ENCODE measurements around the gene STRIP2.
A peak's percentile ranks its signal among the peaks of the same experiment; 100 is the strongest.
"Not testable (repeated sequence)": the region's sequence is repeated elsewhere in the genome, so short reads cannot be mapped to it uniquely, and the experiment has no call there.

STRIP2 gene

DNA sequence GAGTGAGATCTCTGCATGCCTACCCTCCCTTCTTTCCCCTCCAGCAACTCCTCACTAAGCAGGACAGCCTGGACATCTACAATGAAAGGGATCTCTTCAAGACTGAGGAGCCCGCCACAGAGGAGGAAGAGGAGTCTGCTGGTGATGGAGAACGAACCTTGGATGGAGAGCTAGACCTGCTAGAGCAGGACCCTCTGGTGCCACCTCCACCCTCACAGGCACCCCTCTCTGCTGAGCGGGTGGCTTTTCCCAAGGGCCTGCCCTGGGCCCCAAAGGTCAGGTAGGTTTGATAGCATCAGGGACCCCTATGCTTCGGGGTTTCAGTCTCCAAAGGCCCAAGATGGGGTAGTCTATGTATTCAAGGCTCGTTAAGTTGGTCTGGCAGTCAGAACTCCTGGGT lies 23.9 kb downstream of the STRIP2 start:
- Mint-ChIP-seq H3K36me3 (peaks cover 8% of the 10 kb centered on the region), H3K27me3 (no peaks in the 10 kb centered on the region), H3K9me3 (no peaks in the 10 kb centered on the region), H3K4me3 (no peak overlapping the region), H3K27ac (no peak overlapping the region), H3K4me1 (no peaks in the 10 kb centered on the region)

DNA sequence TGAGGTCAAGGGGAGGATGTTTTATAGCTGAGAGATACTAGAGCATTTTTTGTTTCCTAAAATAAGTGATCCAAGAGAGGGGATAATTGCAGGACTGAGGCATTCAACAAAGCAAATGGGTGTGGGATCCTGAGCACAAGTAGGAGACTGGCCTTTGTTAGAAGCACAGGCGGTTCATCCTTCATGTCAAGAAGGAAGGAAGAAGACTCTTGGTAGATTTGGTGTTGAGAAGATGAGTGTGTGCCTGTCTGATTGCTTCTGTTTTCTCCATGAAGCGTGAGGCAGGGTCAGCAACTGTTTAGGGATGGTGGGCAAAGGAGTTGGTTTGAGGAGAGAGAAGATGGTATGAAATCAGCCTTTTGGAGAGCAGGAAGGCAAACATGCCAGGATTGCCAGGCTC lies 27.6 kb downstream of the STRIP2 start:
- Mint-ChIP-seq H3K36me3 (peaks cover 3% of the 10 kb centered on the region), H3K27me3 (no peaks in the 10 kb centered on the region), H3K27ac (no peak overlapping the region), H3K4me1 (no peaks in the 10 kb centered on the region), H3K9me3 (no peaks in the 10 kb centered on the region), H3K4me3 (no peak overlapping the region)

DNA sequence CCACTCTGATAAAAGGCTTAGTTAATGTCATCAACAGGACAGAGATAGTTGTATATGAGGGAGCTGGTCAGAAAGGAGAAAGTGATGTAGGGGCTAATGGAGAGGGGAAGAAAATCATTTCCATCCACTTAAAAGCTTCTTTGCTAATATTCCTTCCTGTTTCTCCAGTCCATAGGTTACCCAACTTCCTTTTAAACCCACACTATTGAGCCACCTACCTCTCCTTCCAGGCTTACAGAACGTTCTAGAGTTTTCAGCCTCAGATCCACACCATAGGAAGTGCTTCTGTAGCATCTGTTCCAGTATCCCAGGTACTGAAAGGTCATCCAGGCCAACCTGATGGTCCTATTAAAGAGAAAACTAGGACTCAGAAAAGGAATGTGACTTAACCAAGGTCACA lies 28.2 kb downstream of the STRIP2 start:
- Mint-ChIP-seq H3K27me3 (no peaks in the 10 kb centered on the region), H3K4me1 (no peaks in the 10 kb centered on the region), H3K36me3 (peaks cover 5% of the 10 kb centered on the region), H3K4me3 (no peak overlapping the region), H3K27ac (no peak overlapping the region), H3K9me3 (no peaks in the 10 kb centered on the region)

DNA sequence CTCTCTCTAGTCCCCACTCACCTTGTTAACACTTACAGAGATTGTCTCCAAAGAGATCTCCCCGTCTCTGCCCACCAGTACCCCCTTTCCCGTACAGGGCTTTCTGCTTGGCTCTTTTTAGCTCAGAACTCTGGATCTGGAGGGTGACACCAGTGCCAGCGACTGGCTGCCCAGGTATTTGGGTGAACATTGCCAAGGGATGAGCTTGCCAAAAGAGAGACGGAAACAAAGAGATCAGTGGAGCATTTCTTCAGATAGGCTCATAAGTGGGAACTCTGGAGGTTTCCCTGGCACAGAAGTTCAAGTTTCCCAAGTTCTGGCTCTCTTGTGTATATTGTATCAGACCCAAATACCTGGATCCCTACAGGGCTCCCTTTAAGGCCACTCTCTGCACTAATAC lies 30.0 kb downstream of the STRIP2 start:
- H3K4me1 Mint-ChIP-seq = no peaks in the 10 kb centered on the region
- no peak overlapping the region for H3K27ac Mint-ChIP-seq
- no peaks in the 10 kb centered on the region for H3K27me3 Mint-ChIP-seq
- H3K36me3 Mint-ChIP-seq = peaks cover 5% of the 10 kb centered on the region
- no peaks in the 10 kb centered on the region for H3K9me3 Mint-ChIP-seq
- H3K4me3 Mint-ChIP-seq = no peak overlapping the region

DNA sequence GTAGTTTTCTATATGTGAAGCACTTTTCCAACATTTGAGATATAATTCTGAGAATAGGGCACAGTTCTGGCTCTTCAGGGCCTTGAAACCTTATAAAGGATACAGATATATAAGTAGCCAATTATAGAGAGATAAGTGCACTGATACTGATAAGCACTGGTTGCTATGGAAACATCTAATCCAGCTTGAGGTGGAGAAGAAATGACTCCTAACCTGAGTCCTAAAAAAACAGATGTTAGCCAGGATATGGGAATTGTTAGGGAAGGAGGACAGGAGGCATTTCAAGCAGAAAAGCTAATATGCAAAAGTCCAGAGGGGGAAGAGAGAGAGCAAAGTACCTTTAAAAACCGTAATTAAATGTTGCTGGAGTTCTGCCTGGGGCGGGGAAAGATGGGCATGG lies 30.8 kb downstream of the STRIP2 start:
- no peak overlapping the region for H3K4me3 Mint-ChIP-seq
- no peaks in the 10 kb centered on the region for H3K9me3 Mint-ChIP-seq
- H3K27ac Mint-ChIP-seq = no peak overlapping the region
- no peaks in the 10 kb centered on the region for H3K4me1 Mint-ChIP-seq
- H3K36me3 Mint-ChIP-seq = peaks cover 5% of the 10 kb centered on the region
- H3K27me3 Mint-ChIP-seq = no peaks in the 10 kb centered on the region

DNA sequence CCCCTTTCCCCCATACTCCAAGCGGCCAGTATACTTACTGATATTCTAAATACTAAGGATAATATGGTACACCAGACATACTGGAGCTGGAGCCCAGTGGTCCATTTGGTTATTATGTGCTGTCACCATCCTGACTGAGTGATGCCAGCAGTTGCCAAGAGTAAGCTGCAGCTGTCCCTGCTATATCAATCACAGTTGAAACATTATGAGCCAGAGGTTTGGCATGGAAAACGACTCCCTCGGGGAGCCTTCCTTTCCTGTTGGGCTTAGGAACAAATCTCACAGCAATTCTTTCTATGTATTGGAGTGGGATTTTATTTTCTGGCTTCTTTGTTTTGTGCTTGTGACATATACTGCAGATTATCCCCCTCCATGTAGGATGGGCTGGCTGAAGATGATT lies 32.6 kb downstream of the STRIP2 start:
- Mint-ChIP-seq H3K27me3 (no peaks in the 10 kb centered on the region), H3K4me1 (peaks cover 9% of the 10 kb centered on the region), H3K36me3 (peaks cover 5% of the 10 kb centered on the region), H3K9me3 (no peaks in the 10 kb centered on the region), H3K27ac (no peak overlapping the region), H3K4me3 (no peak overlapping the region)

DNA sequence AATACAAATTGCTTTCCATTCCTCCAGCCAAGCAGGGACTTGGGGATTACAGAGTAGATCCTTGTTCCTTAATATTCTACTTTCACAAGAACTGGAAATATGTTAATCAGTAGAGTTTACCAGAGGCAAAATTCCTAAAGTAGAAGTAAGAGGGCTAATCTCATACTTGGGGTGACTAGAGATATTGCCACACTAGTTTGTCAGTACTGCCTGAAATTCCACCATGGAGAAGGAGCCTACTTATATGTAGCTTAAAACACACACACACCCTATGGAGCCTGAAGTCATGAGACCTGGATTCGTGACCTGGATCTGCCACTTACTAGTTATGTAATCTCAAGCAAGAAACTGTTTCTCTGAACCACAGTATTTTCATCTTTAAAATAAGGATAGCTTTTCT lies 33.9 kb downstream of the STRIP2 start:
- Mint-ChIP-seq H3K9me3 (no peaks in the 10 kb centered on the region), H3K27me3 (no peaks in the 10 kb centered on the region), H3K4me3 (no peak overlapping the region), H3K27ac (no peak overlapping the region), H3K4me1 (peaks cover 9% of the 10 kb centered on the region), H3K36me3 (peaks cover 5% of the 10 kb centered on the region)

DNA sequence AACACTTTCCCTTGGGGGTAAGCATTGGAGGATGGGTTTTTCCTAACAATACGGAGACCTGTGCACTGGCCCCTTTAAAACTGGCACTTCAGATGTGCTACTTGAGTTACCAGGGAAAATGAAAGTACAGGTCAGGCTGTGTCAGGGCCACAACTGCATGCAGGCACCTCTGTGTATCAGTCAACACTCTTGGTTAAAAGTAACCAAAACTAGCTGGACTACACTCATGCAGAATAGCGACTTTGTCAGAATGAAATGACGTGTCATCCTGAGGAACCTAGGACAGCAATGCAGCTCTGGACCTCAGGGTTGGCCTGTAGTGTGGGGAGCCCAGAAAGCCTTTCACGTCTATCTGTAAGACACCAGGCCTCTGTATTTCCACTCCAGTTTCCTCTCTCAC lies 34.3 kb downstream of the STRIP2 start:
- Mint-ChIP-seq H3K9me3 (no peaks in the 10 kb centered on the region), H3K27ac (no peak overlapping the region), H3K27me3 (no peaks in the 10 kb centered on the region), H3K4me3 (no peak overlapping the region), H3K36me3 (peaks cover 5% of the 10 kb centered on the region), H3K4me1 (peaks cover 9% of the 10 kb centered on the region)

DNA sequence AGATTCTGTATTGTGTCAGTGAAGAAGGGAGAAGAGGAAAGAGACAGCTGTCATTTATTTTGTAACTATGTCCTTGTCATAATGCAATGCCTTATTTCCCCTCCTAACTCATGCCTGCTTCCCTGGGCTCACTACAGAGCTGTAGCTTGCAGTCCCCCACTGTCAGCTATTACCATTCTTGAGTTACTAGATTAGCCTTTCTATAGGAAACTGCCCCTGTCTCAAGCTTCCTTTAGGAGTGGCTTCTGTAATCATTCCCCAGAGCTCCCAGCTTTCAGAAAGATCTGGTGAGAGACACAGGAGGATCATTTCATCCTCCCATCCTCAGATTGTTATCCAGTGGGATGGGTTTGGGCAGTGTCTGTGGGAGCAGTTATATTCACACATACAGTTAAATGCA lies 35.7 kb downstream of the STRIP2 start:
- H3K4me1 Mint-ChIP-seq = peaks cover 9% of the 10 kb centered on the region
- H3K36me3 Mint-ChIP-seq = peaks cover 6% of the 10 kb centered on the region
- H3K4me3 Mint-ChIP-seq = no peak overlapping the region
- H3K27ac Mint-ChIP-seq = no peak overlapping the region
- no peaks in the 10 kb centered on the region for H3K9me3 Mint-ChIP-seq
- H3K27me3 Mint-ChIP-seq = no peaks in the 10 kb centered on the region

DNA sequence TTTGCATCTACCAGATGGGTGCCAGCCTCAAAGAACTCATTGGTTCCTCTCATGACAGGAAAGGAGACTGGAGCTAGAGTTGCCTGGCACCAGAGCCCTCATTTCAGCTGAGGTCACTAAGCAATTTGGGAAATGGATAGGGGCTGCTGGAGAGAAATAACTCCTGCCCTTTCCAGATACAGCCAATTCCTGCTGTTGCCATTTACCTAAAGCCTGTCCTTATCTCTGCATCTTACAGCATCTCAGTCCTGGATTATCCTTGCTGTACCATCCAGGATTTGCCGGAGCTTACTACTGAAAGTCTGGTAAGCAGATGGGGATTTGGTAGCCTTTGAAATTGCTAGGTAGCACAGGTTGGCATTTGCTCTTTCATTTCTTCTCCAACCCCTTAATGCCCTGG lies 36.2 kb downstream of the STRIP2 start:
- H3K27ac Mint-ChIP-seq = no peak overlapping the region
- peaks cover 5% of the 10 kb centered on the region for H3K36me3 Mint-ChIP-seq
- H3K4me3 Mint-ChIP-seq = no peak overlapping the region
- H3K9me3 Mint-ChIP-seq = no peaks in the 10 kb centered on the region
- H3K27me3 Mint-ChIP-seq = no peaks in the 10 kb centered on the region
- peaks cover 9% of the 10 kb centered on the region for H3K4me1 Mint-ChIP-seq

DNA sequence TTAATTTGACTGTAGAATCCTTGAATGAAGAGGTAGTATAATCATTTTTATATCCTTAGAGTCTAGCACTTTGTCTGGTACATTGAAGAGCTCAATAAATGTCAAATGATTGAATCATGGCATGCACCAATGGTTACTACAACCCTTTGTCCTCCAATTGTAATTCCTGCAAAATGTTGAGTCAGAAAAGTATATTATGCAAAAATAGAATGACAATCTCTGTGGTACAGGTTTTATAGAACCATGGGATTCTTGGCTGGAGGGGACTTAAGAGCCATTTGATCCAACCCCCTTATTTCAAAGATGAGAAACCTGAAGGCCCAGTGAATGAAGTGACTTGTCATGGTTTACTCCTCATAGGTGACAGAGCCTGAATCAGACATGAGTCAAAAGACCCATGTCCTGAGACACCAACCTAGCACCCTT lies 37.2 kb downstream of the STRIP2 start:
- Mint-ChIP-seq H3K27ac (peak overlapping the region; percentile 83), H3K4me1 (peaks cover 9% of the 10 kb centered on the region), H3K9me3 (no peaks in the 10 kb centered on the region), H3K4me3 (no peak overlapping the region), H3K27me3 (no peaks in the 10 kb centered on the region), H3K36me3 (peaks cover 5% of the 10 kb centered on the region)

DNA sequence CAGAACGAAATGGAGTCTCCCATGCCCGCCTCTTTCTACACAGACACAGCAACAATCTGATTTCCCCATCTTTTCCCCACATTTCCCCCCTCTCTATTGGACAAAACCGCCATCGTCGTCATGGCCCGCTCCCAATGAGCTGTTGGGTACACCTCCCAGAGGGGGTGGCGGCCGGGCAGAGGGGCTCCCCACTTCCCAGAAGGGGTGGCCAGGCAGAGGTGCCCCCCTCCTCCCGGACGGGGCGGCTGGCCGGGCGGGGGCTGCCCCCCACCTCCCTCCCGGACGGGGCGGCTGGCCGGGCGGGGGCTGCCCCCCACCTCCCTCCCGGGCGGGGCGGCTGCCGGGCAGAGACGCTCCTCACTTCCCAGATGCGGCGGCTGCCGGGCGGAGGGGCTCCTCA lies 41.7 kb downstream of the STRIP2 start:
- H3K4me1 Mint-ChIP-seq, H3K36me3 Mint-ChIP-seq, H3K4me3 Mint-ChIP-seq: not testable (repeated sequence)

DNA sequence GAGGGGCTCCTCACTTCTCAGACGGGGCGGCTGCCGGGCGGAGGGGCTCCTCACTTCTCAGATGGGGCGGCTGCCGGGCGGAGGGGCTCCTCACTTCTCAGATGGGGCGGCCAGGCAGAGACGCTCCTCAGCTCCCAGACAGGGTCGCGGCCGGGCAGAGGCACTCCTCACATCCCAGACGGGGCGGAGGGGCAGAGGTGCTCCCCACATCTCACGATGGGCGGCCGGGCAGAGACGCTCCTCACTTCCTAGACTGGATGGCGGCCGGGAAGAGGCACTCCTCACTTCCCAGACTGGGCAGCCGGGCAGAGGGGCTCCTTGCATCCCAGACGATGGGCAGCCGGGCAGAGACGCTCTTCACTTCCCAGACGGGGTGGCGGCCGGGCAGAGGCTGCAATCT lies 42.2 kb downstream of the STRIP2 start:
- not testable (repeated sequence) for H3K27ac Mint-ChIP-seq, H3K9me3 Mint-ChIP-seq, H3K4me3 Mint-ChIP-seq

More for the DNA sequence above, 41.7 kb downstream of the STRIP2 start:
- H3K27ac Mint-ChIP-seq, H3K9me3 Mint-ChIP-seq, H3K27me3 Mint-ChIP-seq: not testable (repeated sequence)

DNA sequence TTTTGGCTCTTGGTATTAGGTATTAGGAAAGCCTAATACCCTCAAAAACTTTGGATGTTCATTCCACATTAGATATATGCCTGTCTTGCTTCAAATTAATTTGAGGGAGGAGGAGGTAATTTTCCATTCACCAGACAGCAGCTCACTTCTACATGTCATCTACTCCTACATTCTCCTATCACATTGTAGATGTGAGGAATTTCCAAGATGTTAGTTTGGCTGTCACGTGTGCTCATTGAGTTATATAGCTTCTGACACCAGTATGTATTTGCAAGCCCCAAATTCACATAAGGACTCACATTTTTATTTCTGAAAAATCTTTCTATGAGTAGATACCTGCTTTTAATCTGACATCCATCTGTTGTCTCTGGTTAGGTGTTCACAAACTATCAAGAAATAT lies 45.6 kb downstream of the STRIP2 start:
- no peaks in the 10 kb centered on the region for H3K4me1 Mint-ChIP-seq
- no peak overlapping the region for H3K4me3 Mint-ChIP-seq
- H3K36me3 Mint-ChIP-seq = peaks cover 8% of the 10 kb centered on the region
- no peaks in the 10 kb centered on the region for H3K27me3 Mint-ChIP-seq
- H3K9me3 Mint-ChIP-seq = no peaks in the 10 kb centered on the region
- no peak overlapping the region for H3K27ac Mint-ChIP-seq

More for the DNA sequence above, 42.2 kb downstream of the STRIP2 start:
- H3K27me3 Mint-ChIP-seq, H3K36me3 Mint-ChIP-seq, H3K4me1 Mint-ChIP-seq: not testable (repeated sequence)

DNA sequence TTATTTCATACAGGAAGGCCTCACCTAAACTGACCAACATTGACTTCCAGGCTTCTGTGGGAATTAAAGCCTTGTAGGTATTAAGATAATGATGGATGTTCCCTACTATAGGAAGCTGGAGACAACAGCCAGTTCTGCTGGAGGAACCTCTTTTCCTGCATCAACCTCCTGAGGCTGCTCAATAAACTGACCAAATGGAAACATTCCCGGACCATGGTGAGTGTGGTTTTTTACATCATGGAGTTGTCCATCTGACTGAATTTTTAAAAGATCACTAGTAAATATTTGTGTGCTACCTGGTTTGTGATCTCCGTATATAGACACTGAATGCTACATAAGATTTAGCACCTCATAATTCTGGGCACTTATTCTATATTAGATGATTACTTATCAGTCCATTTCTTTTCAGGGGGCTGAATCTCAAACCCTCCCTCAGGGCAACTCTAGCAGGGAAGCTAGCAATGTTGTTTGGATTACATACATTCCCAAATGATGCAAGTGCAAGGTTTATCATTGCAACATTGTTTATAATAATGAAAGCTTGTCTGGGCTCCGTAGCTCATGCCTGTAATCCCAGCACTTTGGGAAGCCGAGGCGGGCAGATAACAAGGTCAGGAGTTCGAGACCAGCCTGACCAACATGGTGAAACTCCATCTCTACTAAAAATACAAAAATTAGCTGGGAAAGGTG lies 46.6 kb downstream of the STRIP2 start:
- H3K4me3 Mint-ChIP-seq = no peak overlapping the region
- H3K27ac Mint-ChIP-seq = no peak overlapping the region
- H3K4me1 Mint-ChIP-seq = no peaks in the 10 kb centered on the region
- no peaks in the 10 kb centered on the region for H3K27me3 Mint-ChIP-seq
- no peaks in the 10 kb centered on the region for H3K9me3 Mint-ChIP-seq
- H3K36me3 Mint-ChIP-seq = peaks cover 5% of the 10 kb centered on the region

DNA sequence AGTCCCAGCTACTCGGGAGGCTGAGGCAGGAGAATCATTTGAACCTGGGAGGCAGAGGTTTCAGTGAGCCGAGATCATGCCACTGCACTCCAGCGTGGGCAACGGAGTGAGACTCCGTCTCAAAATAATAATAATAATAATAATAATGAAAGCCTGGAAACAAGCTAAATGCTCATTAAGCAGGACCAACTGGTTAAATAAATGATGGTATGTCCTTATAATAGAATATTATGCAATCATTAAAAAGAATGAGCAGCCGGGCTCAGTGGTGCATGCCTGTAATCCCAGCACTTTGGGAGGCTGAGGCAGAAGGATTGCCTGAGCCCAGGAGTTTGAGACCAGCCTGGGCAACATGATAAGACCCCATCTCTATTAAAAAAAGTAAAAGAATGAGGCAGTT lies 47.1 kb downstream of the STRIP2 start:
- H3K9me3 Mint-ChIP-seq, H3K4me1 Mint-ChIP-seq, H3K27me3 Mint-ChIP-seq, H3K27ac Mint-ChIP-seq, H3K4me3 Mint-ChIP-seq, H3K36me3 Mint-ChIP-seq: not testable (repeated sequence)

DNA sequence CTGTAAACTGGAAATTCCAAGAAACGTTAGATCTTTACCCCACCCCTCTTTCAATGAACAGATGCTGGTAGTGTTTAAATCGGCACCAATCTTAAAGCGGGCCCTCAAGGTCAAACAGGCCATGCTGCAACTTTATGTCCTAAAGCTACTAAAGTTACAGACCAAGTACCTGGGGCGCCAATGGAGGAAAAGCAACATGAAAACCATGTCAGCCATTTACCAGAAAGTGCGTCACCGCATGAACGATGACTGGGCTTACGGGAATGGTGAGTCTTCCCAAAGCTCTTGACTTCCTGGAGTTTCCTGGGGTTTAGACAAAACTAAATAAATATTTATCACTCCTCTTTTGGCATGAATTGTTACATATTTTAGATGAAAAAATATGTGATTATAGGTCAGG lies 48.5 kb downstream of the STRIP2 start:
- Mint-ChIP-seq H3K4me3 (no peak overlapping the region), H3K27me3 (no peaks in the 10 kb centered on the region), H3K4me1 (no peaks in the 10 kb centered on the region), H3K27ac (no peak overlapping the region), H3K9me3 (no peaks in the 10 kb centered on the region), H3K36me3 (peaks cover 6% of the 10 kb centered on the region)
